Dedifferentiated amniotic fluid mesenchymal stem cell (primary cell): ENCODE measurements around the gene NFATC3.

Source experiments
- DNase-seq: peaks from one replicate; pipeline ENCODE4 v3.0.0-alpha.2; 2016; ENCODE audit errors: extremely low spot score

The NFATC3 gene

DNA sequence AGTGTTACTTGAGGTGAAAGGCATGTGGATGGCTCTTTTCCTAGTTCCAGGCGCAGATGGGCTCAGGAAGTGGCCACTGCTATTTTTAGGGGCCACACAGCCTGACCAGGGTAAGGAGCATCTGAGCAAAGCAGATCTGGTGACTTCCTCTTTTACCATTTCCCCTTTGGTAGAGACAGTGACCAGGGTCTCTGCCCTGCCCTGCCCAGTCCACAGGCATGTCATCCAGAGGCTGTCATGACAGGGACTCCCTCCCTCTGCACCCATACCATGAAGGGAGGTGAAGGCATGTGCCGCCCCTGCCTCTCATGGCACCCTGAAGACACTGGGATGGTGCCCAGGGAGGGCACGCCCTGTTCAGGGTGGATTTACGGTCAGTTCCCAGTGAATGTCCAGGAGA is 162.2 kb downstream of the NFATC3 start:
- DNase-seq, result no peak

DNA sequence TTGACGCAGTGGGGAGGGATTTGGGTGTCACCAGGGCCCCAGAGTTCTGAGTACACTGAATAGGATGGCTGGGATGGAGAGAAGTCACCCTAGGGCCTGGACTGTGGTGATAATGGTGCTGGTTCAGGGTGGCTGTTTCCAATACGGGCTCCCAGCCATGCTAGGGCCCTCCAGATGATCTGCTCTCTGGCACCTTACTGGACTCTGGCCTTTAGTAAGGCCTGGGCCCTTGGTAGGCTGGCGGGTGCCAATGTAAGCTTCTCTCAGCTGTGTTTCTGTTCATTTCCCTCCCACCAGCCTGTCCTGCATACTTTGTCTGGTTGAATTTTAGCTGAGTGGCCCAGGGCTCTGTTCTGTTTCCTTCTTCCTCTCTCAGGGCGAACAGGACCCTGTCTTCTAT is 162.8 kb downstream of the NFATC3 start:
- DNase-seq, result no peak

DNA sequence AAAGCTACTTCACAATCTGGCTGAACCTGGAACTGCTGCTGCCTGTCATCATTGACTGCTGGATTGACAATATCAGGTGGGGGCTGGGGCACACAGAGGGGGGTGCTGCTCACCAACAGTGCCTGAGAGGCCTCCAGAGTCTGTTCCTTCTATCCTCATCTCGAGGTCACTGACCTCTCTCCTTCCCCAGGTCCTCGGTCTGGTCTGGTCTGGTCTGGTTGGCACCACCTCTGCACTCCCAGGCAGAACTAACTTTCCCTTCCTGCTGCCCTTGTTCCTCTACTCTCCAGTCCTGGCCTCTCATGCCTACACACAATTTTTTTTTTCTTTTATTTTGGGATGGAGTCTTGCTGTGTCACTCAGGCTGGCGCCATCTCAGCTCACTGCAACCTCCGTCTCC is 164.2 kb downstream of the NFATC3 start:
- DNase-seq, result no peak

DNA sequence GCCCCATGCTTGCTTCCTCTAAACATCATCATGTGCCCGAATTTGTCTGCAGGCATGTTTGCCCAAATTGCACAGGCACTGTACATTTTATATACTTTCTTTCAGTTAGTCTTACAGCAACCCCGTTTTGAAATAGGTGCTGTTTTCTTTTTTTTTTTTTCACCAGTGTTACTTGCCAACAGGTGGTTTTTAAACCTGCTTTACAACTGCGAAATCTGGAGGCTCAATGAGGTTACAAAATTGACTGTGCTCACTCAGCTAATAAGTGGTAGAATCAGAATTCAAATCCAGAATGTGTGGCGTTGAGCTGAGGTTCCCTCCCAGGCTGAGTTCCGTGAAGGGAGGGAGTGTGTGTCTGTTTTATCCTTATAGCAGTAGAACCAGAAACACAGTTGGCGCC is 165.8 kb downstream of the NFATC3 start:
- DNase-seq, result no peak

DNA sequence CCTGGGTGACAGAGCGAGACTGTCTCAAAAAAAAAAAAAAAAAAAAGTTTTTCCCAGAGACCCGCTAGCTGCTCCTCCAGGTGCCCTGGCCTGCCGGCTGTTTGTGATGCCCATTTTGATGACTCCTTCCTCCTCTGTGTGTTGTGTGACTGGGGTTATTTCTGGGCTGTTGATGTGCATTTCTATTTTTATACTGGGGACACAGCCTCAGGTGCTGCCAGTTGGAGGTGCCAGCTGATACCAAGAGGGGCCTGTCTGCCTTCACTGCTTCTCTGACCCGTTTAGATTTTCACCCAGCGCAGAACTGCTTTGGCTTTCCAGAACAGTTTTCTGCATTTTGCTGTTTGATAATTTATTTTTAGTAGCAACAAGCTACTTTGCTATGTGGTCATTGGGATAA is 166.7 kb downstream of the NFATC3 start:
- DNase-seq, result no peak

DNA sequence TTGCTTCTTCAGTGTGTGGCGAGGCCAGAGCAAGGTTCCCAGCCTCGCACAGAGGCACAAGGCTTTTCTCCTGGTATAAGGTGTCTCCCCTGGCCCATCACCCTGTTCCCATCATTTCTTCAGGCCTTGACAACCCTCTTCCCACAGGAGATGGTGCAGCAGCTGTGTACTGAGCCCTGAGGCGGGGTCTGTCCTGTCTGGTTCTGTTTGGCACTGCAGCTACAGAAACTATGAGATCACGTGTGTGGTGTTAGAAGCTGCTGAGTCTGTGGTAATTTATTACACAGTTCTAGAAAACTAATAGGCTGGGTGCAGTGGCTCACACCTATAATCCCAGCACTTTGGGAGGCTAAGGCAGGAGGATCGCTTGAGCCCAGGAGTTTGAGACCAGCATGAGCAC is 167.2 kb downstream of the NFATC3 start:
- no peak for DNase-seq

DNA sequence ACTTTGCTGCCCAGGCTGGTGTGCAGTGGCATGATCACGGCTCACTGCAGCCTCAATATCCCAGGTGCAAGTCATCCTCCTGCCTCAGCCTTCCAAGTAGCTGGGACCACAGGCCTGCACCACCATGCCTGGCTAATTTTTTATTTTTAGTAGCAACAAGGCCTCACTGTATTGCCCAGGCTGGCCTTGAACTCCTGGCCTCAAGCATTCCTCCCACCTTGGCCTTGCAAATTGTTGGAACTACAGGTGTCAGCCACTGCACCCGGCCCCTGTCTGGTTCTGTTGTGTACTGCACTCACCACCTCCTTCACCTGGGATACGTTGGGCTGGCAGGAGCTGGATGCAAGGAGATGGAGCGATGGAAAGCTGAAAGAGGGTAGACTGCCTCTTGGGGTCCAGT is 168.6 kb downstream of the NFATC3 start:
- no peak for DNase-seq

DNA sequence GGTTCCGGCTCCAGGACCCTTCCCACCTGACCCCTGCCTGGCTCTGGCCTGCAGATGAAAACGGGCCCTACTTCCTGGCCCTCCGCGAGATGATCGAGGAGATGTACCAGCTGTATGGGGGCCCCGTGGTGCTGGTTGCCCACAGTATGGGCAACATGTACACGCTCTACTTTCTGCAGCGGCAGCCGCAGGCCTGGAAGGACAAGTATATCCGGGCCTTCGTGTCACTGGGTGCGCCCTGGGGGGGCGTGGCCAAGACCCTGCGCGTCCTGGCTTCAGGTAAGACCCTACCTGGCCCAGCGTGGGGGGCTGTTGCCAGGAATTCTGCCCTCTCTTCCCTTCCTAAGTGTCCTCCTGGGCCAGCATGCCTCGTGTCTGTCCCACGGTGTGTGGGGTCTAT is 170.5 kb downstream of the NFATC3 start:
- no peak for DNase-seq

DNA sequence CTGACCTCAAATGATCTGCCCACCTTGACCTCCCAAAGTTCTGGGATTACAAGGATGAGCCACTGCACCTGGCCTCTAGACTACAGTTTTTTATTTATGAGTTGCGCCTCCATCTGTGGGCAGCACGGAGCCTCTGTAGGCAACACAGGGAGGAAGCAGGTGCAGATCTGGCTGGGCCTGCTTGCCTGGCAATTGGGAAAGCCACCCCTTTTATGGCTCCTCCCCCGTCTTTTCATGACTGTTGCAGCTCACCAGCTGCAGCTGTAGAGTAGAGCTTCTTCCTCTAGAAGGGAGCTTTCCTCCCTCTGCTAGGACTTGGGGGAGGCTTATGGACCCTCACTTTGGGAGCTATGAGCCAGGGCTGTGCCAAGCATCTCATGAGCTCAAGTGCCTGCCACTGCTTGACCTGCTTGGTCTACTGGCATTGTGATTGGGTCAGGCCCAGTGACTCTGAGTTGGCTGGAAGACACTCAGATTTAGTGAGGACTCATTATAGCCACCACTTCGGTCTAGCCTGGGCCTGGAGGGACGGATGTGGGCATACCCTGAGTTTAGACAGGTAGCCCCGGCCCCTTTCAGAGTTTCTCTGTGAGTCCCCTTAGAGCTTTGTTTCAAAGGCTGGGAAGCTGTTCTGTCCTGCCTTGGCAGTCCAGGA is 172.2 kb downstream of the NFATC3 start:
- no peak for DNase-seq

DNA sequence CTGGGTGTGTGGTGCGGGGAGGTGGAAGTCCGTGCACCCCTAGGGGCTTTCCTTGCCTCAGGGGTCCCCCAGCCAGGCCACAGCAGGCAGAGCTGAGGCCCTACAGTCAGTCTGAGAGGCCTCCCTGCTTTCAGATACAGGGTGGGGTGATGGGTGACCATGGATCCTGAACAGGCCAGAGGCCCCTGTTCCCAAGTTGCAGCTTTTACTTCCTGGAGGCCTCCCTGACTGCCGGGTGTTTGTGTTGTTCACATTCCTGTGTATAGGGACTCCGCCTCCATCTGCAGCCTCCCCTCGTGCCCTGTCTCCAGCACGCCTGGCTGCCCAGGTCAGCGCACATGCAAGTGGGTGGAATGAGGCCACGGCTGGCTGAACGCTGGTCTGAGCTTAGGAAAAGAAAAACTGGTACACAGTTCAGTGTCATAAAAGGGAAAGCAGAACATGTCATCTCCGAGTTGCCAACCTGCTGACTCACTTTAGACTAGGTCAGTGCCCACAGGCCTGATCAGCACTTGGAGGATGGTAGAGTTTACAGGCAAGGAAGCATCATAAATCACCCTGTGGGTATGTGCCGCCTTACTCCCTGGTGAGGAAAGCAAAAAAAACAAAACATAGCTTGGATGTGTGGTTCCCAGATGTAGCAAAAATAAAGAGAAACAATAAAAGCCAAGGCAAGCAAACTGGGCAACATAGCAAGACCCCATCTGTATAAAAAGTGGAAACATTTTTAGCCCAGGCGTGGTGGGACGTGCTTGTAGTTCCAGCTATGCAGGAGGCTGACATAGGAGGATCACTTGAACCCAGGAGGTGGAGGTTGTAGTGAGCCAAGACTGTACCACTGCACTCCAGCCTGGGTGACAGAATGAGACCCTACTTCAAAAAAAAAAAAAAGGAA is 173.0 kb downstream of the NFATC3 start:
- peak; percentile 17 for DNase-seq

DNA sequence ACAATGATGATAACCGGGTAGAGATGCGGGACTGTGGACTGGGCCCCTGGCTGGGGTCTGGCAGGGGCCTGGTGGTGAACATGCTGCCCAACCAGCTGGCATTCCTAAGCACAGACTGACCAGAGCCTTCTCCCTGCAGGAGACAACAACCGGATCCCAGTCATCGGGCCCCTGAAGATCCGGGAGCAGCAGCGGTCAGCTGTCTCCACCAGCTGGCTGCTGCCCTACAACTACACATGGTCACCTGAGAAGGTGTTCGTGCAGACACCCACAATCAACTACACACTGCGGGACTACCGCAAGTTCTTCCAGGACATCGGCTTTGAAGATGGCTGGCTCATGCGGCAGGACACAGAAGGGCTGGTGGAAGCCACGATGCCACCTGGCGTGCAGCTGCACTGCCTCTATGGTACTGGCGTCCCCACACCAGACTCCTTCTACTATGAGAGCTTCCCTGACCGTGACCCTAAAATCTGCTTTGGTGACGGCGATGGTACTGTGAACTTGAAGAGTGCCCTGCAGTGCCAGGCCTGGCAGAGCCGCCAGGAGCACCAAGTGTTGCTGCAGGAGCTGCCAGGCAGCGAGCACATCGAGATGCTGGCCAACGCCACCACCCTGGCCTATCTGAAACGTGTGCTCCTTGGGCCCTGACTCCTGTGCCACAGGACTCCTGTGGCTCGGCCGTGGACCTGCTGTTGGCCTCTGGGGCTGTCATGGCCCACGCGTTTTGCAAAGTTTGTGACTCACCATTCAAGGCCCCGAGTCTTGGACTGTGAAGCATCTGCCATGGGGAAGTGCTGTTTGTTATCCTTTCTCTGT is 174.0 kb downstream of the NFATC3 start:
- no peak for DNase-seq

DNA sequence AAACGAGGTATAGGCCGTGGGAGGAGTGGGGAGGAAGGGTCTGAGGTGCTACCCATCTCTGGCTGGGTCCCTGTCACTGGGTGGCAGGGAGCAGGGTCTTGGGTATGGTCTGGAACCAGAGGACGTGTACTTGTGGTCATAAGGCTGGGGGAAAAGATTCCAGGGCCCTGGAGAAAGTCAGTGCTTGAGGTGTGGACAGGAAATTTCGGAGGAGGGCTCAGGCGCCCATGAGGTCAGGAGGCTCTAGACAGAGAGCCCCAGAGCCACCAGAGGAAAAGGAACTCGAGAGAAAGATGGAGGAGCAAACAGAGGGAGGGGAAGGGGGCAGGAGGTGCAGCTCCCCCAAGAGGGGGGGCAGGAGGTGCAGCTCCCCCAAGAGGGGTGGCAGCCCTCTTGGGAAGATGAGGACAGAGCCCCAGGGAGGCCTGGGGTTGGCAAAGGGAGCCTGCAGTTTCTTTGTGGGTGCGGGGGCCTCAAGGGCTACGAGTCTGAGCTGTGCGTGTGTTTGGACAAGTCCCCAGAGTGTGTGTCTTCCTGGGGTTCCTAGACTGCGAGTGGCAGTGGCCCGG is 178.5 kb downstream of the NFATC3 start:
- no peak for DNase-seq

DNA sequence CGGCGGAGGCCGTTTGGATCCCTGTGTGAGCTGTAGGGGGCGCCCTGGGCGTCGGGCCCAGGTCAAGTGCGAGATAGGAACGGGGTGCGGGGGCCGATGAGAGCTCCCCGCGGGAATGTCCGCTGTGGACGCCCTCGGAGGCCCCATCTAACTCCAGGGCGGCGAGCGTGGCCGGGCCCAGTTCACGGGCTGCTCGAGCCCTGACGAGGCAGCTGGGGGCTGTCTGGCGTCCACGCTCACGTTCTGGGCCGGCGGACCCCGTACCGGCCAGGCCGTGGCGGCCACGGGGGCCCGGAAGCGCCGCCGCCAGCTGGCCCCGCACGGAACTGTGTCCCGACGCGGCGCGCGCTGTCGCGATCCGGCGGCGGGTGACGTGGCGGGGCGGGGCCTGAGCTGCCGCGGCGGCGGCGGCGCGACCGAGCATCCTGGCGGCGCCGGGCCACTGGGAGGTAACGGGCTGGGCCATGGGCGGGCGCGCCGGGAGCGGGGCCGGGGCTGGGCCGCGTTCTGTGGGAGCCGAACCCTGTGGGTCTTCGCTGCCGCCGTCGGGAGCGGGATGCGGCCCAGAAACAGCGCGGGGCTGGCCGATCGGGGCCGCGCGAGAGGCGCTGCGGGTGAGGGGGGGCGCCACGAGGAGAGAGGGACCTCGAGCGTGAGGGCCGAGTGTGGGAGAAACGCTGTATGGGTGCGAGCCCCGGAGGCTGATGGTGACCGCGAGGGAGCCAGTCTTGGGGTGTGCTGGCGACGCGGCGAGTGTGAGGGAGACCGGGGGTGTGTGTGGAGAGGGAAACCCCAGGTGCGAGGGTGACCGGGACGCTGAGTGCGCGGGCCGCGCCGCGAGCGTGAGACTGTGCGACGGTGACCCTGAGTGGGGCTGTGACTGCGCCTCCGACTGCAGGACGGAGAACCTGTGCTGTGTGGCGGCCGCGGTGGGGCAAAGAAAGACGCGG is 179.2 kb downstream of the NFATC3 start, which contains the start of gene SLC7A6:
TSS of gene SLC7A6 (plus strand) at position 399 of the 950 bp plus-strand sequence. CDS start 10,201 bp downstream, outside the sequence.
- DNase-seq, result peak; percentile 50

DNA sequence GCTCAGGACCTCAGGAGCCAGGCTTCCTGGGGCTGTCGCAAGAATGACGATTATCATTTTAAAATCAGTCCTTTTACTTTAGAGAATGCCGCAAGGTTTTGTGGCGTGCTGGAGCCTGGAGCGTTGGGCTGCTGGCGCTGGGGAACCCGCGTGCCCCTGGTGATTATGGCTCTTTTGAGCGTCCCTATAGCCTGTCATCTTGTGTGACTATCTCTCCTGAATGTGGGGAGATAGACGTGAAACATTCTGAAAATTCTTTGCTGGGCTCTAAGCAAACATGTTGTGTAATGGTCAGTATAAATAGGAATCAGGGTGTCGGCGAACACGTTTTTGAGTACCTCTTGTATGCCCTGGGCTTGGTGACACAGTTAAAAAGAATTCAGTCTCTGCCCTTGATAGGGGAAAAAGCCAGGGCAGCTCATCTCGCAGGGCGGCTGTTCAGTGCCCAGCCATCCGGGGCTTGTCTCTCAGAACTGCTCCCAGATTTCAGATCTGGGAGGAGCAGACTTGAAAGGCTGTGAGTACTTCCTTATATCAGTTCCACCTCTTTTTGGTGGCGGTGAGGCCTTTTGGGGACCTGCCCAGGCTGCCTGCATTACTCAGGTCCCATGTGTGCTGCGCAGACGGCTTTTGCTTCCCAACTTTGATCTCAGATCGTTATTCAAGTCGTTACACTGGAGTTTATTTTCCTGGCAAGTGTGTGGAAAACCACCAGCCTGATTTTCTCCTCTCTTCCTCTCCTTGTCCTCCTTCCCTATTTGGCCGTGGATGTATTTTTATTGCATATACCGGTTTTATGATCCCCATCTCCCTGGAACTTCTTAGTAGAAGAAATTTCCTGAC is 180.1 kb downstream of the NFATC3 start:
- DNase-seq, result peak; percentile 57

DNA sequence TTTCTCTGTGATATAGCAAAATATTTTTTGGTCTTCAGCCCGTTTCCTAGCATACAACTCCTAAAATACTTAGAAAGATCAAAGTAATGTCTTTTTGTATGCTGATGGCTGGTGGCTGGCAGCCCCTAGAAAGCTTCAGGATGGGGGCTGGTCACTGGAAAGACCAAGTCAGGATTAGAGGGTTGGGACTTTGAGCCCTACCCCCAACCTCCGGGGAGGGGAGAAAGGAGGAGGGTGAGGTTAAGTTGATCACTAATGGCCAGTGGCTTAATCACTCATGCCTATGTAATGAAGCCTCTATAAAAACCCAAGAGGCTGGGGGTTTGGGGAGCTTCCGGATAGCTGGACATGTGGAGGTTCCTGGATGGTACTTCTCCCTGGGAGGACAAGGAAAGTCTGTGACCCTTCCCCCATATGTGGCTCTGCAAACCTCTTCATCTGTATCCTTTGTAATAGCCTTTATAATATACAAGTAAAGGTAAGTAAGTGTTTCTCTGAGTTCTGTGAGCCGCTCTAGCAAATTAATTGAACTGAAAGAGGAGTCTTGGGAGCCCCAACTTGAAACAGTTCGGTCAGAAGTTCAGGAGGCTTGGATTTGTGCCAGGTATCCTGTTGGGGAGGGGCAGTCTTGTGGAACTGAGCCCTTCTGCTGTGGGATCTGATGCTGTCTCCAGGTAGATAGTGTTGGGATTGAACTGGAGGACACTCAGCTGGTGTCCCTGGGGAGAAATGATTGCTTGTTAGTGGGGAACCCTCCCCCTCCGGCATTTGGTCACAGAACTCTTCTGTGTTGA is 182.6 kb downstream of the NFATC3 start:
- no peak for DNase-seq

DNA sequence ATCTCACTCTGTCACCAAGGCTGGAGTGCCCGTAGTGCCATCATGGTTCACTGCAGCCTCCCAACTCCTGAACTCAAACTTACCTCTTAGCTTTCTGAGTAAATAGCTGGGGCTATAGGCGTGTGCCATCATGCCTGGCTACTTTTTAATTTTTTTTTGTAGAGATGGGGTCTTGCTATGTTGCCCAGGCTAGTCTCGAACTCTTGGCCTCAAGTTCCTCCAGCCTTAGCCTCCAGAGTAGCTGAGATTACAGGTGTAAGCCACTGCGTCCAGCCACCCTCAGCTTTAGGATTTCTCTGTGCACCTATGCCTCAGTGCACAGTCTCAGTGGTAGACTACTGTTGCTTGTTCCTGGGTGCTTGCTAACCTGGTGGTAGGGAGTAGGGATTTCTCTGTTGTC is 184.6 kb downstream of the NFATC3 start:
- DNase-seq, result no peak

DNA sequence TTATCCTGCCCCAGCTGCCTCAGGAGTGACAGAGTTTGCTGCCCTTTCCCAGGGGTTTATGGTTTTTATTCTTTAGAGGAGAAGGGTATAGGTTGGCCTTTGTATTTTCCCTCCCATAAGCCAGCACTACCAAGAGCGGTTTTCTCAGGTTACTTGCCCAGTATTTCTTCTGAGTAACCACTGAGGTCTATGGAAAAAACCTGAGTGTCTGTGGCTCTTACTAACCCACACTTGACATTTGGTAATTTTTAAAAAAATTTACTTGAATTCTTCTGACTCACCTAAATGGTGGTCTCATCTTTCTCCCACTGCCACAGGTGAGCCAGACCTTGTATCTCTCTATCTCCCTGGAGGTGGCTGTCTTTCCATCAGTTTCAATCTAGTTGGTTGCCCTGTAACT is 185.2 kb downstream of the NFATC3 start:
- DNase-seq, result no peak

DNA sequence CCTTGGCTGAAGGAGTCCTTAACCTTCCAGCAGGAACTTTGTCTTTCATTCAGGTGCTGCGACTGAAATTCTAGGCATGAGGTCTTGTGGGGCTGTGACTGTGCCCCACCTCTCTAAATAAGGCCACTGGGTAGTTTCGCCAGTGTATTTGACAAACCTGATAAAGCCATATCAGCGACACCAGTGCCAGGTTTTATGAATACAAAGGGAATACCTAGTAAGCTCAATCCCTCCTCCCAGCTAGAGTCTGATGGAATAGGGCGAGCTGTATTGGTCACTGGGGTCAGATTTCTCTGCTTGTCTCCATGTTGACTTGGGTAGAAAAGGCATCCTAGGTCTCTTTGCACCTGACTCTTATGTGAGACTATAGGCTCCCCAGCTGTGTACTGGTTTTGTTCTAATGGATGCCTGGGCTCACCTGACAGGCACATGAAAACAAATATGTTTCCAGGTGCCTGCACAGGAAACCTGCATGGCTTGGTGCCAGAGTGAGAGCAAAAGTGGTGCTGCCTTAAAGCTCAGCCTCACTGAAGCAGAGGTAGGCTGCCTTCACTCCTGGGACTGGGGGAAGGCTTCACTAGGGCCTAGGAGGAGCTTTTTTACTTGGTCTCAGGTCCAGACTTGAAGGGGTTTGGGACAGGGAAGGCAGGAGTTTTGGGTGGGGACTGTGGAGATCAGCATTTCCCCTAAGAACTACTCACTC is 187.5 kb downstream of the NFATC3 start:
- no peak for DNase-seq
